ENCODE measurements around the gene LRMDA. TPM values are rescaled to one million over a fixed set of nuclear protein-coding genes. Genes with fewer than 3 reads are reported as not detected.

LRMDA gene
- total and polyA plus RNA-seq, 2 of the 8 experiments (the other 6 are each of a cell fraction or from before 2014, with no cell fraction given) = 0.86 to 2.8 TPM

DNA sequence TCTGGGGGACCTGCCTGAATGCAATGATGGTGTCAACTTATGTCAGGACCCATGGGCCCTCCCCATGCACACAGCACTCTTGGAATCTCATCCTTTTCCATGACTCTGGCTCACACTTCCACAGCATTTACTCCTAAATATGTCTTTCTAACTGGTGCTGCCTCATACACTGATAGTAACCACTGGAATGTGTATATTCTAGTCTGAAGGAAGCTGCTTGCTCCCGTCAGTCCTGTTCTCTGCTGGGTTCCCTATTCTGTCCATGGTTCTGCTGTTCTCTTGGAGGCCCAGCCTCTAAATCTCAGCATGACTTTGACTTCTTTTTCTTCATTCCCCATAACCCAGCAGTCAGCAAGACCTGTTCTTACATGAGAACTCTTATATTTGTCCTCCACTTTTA is 1151.1 kb downstream of the LRMDA start:
- CTCF ChIA-PET (ENCODE audit: partially characterized antibody) = no interaction called here
- TF ChIP-seq, protein P1, sequence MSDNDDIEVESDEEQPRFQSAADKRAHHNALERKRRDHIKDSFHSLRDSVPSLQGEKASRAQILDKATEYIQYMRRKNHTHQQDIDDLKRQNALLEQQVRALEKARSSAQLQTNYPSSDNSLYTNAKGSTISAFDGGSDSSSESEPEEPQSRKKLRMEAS (IDR thresholded peaks at IDR 0.05) = no peak
- TF ChIP-seq TCF12 (IDR thresholded peaks at IDR 0.05; ENCODE audit: low read depth, low read length) (no peak), BRCA1 (IDR thresholded peaks at IDR 0.05; ENCODE audit: low read depth, low read length) (no peak), YY1 (IDR thresholded peaks at IDR 0.05; ENCODE audit: low read depth, low read length) (no peak), POLR2A (IDR thresholded peaks at IDR 0.05; ENCODE audit: control extremely low read depth in 1 of 2, low read depth in 2 of 2, low read length in 2 of 2) (no peak), MAFK (IDR thresholded peaks at IDR 0.05; ENCODE audit: low read depth, low read length) (no peak)

More for the DNA sequence above, 1151.1 kb downstream of the LRMDA start:
- Histone ChIP-seq H3K4me2 (ENCODE audit: insufficient read depth in 1 of 2, low read depth in 2 of 2, low read length in 2 of 2) (no peak overlapping the region), H3K79me1 (ENCODE audit: low read depth, low read length) (no peaks in the 10 kb centered on the region), H2AFZ (ENCODE audit: low read length) (no peak overlapping the region), H4K91ac (replicated peaks; ENCODE audit: insufficient read length, low read length) (no peak overlapping the region), H3K9me3 (ENCODE audit: insufficient read depth in 2 of 2, low read depth in 1 of 2, low read length in 1 of 2) (no peaks in the 10 kb centered on the region), H2BK5ac (ENCODE audit: low read depth, low read length) (no peak overlapping the region), H3K79me2 (ENCODE audit: control insufficient read depth in 1 of 2, insufficient read depth in 2 of 2, low read length in 2 of 2) (no peaks in the 10 kb centered on the region), H3K23me2 (ENCODE audit: low read depth, low read length) (no peaks in the 10 kb centered on the region), H3K4me1 (replicated peaks in 1 of 4; ENCODE audit: control insufficient read depth in 3 of 4, insufficient read depth in 4 of 4, low read length in 3 of 4) (peaks cover 0 to 2% (median 0%) of the 10 kb centered on the region in 4 experiments; a peak in 1 of 7 replicates), H3K27ac (ENCODE audit: low read depth, low read length) (no peak overlapping the region), H4K20me1 (replicated peaks in 1 of 2; ENCODE audit: control insufficient read depth in 1 of 2, insufficient read depth in 2 of 2, low read length in 2 of 2) (no peaks in the 10 kb centered on the region), H2BK120ac (replicated peaks; ENCODE audit: low read depth, low read length) (no peak overlapping the region), H3K9ac (replicated peaks in 1 of 4; ENCODE audit: extremely low read depth in 1 of 4, low read depth in 3 of 4, low read length in 3 of 4) (no peak overlapping the region), H2BK20ac (ENCODE audit: low read length) (no peak overlapping the region), H3K14ac (ENCODE audit: insufficient read length) (no peak overlapping the region), H3K36me3 (ENCODE audit: control insufficient read depth in 2 of 4, insufficient read depth in 4 of 4, low read length in 3 of 4) (no peaks in the 10 kb centered on the region), H3K56ac (replicated peaks; ENCODE audit: insufficient read length, low read depth, low read length) (no peak overlapping the region), H3K27me3 (replicated peaks in 1 of 4; ENCODE audit: control insufficient read depth in 3 of 4, extremely low read depth in 1 of 4, insufficient read depth in 3 of 4, low read length in 3 of 4) (no peaks in the 10 kb centered on the region), H4K8ac (ENCODE audit: extremely low read depth, insufficient read depth, low read length) (no peak overlapping the region), H3K18ac (ENCODE audit: extremely low read depth, low read length) (no peak overlapping the region), H3K4me3 (ENCODE audit: extremely low read depth in 1 of 4, insufficient read depth in 2 of 4, low read depth in 3 of 4, low read length in 4 of 4) (no peak overlapping the region), H4K5ac (ENCODE audit: insufficient read length, low read depth, low read length) (no peak overlapping the region), H3K4ac (replicated peaks; ENCODE audit: insufficient read length, low read depth, low read length) (no peak overlapping the region), H3K23ac (ENCODE audit: insufficient read length) (no peak overlapping the region), H2BK12ac (ENCODE audit: low read depth, low read length) (no peak overlapping the region), H2BK15ac (ENCODE audit: low read length) (no peak overlapping the region), H2AK5ac (ENCODE audit: low read depth, low read length) (no peak overlapping the region)
- 94% methylated on average over 1 of the region's 1 CpG; no CpG with 5 or more reads in 1 of the 2 experiments for WGBS, 2 experiments (ENCODE audit: extremely low coverage in 1 of 2, insufficient coverage in 1 of 2, insufficient read length in 1 of 2, insufficient replicate concordance in 2 of 2, low coverage in 1 of 2, low lambda C conversion rate in 2 of 2, missing lambda C conversion rate in 1 of 2)
- DNase-seq (ENCODE audit: low read depth in 1 of 2, low spot score in 2 of 2) (no peak), FAIRE-seq (no peak)
- POLR2A ChIA-PET (ENCODE audit: partially characterized antibody) = no interaction called here
